ENCODE results near the gene SLC50A1.

SLC50A1 gene

GRCh38 chr1:155092641-155093040 lies 43.0 kb upstream of the SLC50A1 start:
- DNase-seq: no peak
- H3K4me3 Mint-ChIP-seq: no peak overlapping the region
- no peak for TF ChIP-seq CTCF (IDR thresholded peaks at IDR 0.05)
- H3K9me3 Mint-ChIP-seq: no peaks in the 10 kb centered on the region
- H3K27ac Mint-ChIP-seq: no peak overlapping the region
- H3K36me3 Mint-ChIP-seq (ENCODE audit: low read depth): peaks cover 3% of the 10 kb centered on the region
- H3K4me1 Mint-ChIP-seq: peaks cover 52% of the 10 kb centered on the region
- peaks cover 4% of the 10 kb centered on the region for H3K27me3 Mint-ChIP-seq (ENCODE audit: low read depth, poor library complexity)

- no peak overlapping the region for H3K4me3 Mint-ChIP-seq
- no peaks in the 10 kb centered on the region for H3K9me3 Mint-ChIP-seq
- no peak for DNase-seq
- no peaks in the 10 kb centered on the region for H3K36me3 Mint-ChIP-seq (ENCODE audit: low read depth)
- H3K4me1 Mint-ChIP-seq: peaks cover 48% of the 10 kb centered on the region
- no peak overlapping the region for H3K27ac Mint-ChIP-seq
- TF ChIP-seq CTCF (IDR thresholded peaks at IDR 0.05): no peak
- peaks cover 4% of the 10 kb centered on the region for H3K27me3 Mint-ChIP-seq (ENCODE audit: low read depth, poor library complexity)
Observed at GRCh38 chr1:155093911-155094621, 41.6 kb upstream of the SLC50A1 start.

- TF ChIP-seq CTCF (IDR thresholded peaks at IDR 0.05): no peak
- Mint-ChIP-seq H3K27me3 (ENCODE audit: low read depth, poor library complexity) (peaks cover 4% of the 10 kb centered on the region), H3K9me3 (no peaks in the 10 kb centered on the region), H3K36me3 (ENCODE audit: low read depth) (no peaks in the 10 kb centered on the region), H3K27ac (no peak overlapping the region), H3K4me3 (no peak overlapping the region), H3K4me1 (peaks cover 48% of the 10 kb centered on the region)
- DNase-seq: no peak
Observed at GRCh38 chr1:155094622-155094948, 41.1 kb upstream of the SLC50A1 start.

GRCh38 chr1:155099331-155099730 lies 36.3 kb upstream of the SLC50A1 start:
- Mint-ChIP-seq H3K9me3 (no peaks in the 10 kb centered on the region), H3K4me3 (no peak overlapping the region), H3K36me3 (ENCODE audit: low read depth) (no peaks in the 10 kb centered on the region), H3K27me3 (ENCODE audit: low read depth, poor library complexity) (peaks cover 12% of the 10 kb centered on the region), H3K27ac (no peak overlapping the region), H3K4me1 (peaks cover 14% of the 10 kb centered on the region)
- DNase-seq: no peak
- no peak for TF ChIP-seq CTCF (IDR thresholded peaks at IDR 0.05)

GRCh38 chr1:155103325-155103724 lies 32.3 kb upstream of the SLC50A1 start:
- Mint-ChIP-seq H3K36me3 (ENCODE audit: low read depth) (no peaks in the 10 kb centered on the region), H3K9me3 (no peaks in the 10 kb centered on the region), H3K4me1 (no peaks in the 10 kb centered on the region), H3K27me3 (ENCODE audit: low read depth, poor library complexity) (peaks cover 26% of the 10 kb centered on the region), H3K4me3 (no peak overlapping the region), H3K27ac (no peak overlapping the region)
- no peak for TF ChIP-seq CTCF (IDR thresholded peaks at IDR 0.05)
- DNase-seq: no peak
